SU-DHL-6 (cell line): ENCODE data around the gene RUFY3.

ENCODE experiments used
- CTCF ChIP-seq: fragments of 200-600 bp; sonication (generic); IDR thresholded peaks from one replicate; pipeline ENCODE4 v1.5.1; 2017; ENCODE audit warnings: antibody characterized with exemption, mild to moderate bottlenecking, low read length, moderate library complexity; ENCODE audit not compliant: insufficient read depth, poor library complexity, severe bottlenecking
- EZH2phosphoT487 ChIP-seq: fragments of 200-600 bp; sonication (generic), shearing (Covaris generic); conservative IDR thresholded peaks from 2 replicates; pipeline ENCODE4 v1.6.1; 2018; ENCODE audit warnings: mild to moderate bottlenecking, antibody characterized with exemption, low read length, moderate library complexity, mixed read lengths

DNA sequence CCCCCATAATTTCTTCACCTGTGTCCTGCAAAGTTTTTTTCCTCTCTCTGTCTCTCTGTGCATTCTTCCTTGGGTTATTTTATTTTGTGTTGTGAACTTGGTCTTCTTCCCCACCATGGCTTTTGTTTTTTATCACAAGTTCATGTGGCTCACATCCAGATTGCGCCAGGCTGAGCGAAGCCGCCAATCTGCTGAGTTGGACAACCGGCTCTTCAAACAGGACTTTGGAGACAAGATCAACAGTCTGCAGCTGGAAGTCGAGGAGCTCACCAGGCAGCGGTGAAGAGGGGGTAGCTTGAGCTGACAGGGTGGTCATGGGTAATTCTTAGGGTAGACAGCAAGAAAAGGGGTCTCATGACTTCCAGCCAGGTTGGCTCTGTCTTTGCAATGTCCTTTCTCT, 71.9 kb downstream of the RUFY3 start:
- no peak for TF ChIP-seq CTCF
- TF ChIP-seq EZH2phosphoT487 = no peak
